PC-9 (cell line): ENCODE measurements around the gene METTL15. TPM values are rescaled to one million over a fixed set of nuclear protein-coding genes. Genes with fewer than 3 reads are reported as not detected.

Experiments
- BruUV-seq: library from RNA; stranded (reverse); fragments of 400-500 nt; replicated peaks from 2 replicates; lab custom pipeline; 2021; lab: Mats Ljungman, UMichigan
- CTCF ChIA-PET: fragments of 300-600 bp; sonication (Branson Sonifier 250); formaldehyde crosslinking; loops from one replicate; lab custom pipeline; 2022; ENCODE audit warnings: antibody characterized with exemption; lab: Charles Lee
- POLR2A ChIA-PET: fragments of 300-600 bp; sonication (Branson Sonifier 250); formaldehyde crosslinking; loops from one replicate; lab custom pipeline; 2022; ENCODE audit warnings: antibody characterized with exemption; ENCODE audit not compliant: unreplicated experiment; lab: Charles Lee
- DNase-seq, 2 experiments: peaks; one replicate each; pipeline versions ENCODE4 v3.0.0 to v3.0.0-alpha.2; 2015 to 2022; ENCODE audit warnings: mixed read lengths in 1 of 2
- H2AFZ ChIP-seq: fragments of 200-600 bp; sonication (generic); 2 replicates; pipeline ENCODE4 v1.8.1; 2017; ENCODE audit warnings: antibody characterized with exemption
- H3F3A ChIP-seq: fragments of 200-600 bp; sonication (generic); 2 replicates; pipeline ENCODE4 v1.8.1; 2017; ENCODE audit warnings: antibody characterized with exemption, mild to moderate bottlenecking, low read depth; ENCODE audit not compliant: insufficient read depth
- H3K27ac ChIP-seq: fragments of 200-600 bp; sonication (generic); 2 replicates; pipeline ENCODE4 v1.6.1; 2016; ENCODE audit warnings: mixed run types
- H3K27me3 ChIP-seq: fragments of 200-600 bp; sonication (generic); 2 replicates; pipeline ENCODE4 v1.6.1; 2016; ENCODE audit warnings: low read depth, mixed run types; ENCODE audit not compliant: insufficient read depth
- H3K36me3 ChIP-seq: fragments of 200-600 bp; sonication (generic); 2 replicates; pipeline ENCODE4 v1.6.1; 2016; ENCODE audit warnings: low read depth, mixed run types
- H3K4me1 ChIP-seq: fragments of 200-600 bp; sonication (generic); replicated peaks from 2 replicates; pipeline ENCODE4 v1.6.1; 2016; ENCODE audit warnings: mixed run types; ENCODE audit not compliant: insufficient read depth
- H3K4me2 ChIP-seq: fragments of 200-600 bp; sonication (generic); 2 replicates; pipeline ENCODE4 v1.6.1; 2017; ENCODE audit warnings: mixed run types
- H3K4me3 ChIP-seq: fragments of 200-600 bp; sonication (generic); 2 replicates; pipeline ENCODE4 v1.6.1; 2016; ENCODE audit warnings: mixed run types
- H3K79me2 ChIP-seq: fragments of 200-600 bp; sonication (generic); 2 replicates; pipeline ENCODE4 v1.6.1; 2017; ENCODE audit warnings: low read depth, mixed run types
- H3K9me2 ChIP-seq: fragments of 200-600 bp; sonication (generic); 2 replicates; pipeline ENCODE4 v1.8.1; 2017; ENCODE audit warnings: mild to moderate bottlenecking; ENCODE audit not compliant: insufficient read depth
- H3K9me3 ChIP-seq: fragments of 200-600 bp; sonication (generic); 2 replicates; pipeline ENCODE4 v1.8.1; 2016; ENCODE audit warnings: low read depth; ENCODE audit not compliant: insufficient read depth
- H4K20me1 ChIP-seq: fragments of 200-600 bp; sonication (generic); 2 replicates; pipeline ENCODE4 v1.8.1; 2017; ENCODE audit not compliant: insufficient read depth
- EZH2 ChIP-seq: fragments of 200-600 bp; sonication (generic); IDR thresholded peaks from 2 replicates; pipeline ENCODE4 v1.8.0; 2017; ENCODE audit warnings: antibody characterized with exemption, low read depth
- intact Hi-C: fragments of 100-400 bp; cut with micrococcal nuclease; formaldehyde crosslinking; loops from one replicate; pipeline ENCODE4 v1.10.0; 2022; ENCODE audit not compliant: unreplicated experiment
- total RNA-seq: library from RNA; stranded (reverse); gene quantifications from 2 replicates; pipeline ENCODE4 v1.2.3, GENCODE V29; 2021
- TF ChIP-seq, protein P1 (sequence below): fragments of 200-600 bp; sonication (generic); conservative IDR thresholded peaks from 2 replicates; pipeline ENCODE4 v1.6.1; 2017; ENCODE audit warnings: mixed run types, antibody characterized with exemption, mild to moderate bottlenecking, moderate library complexity

METTL15 gene
- total RNA-seq, 1 experiment from 2014 or later = 19.9 TPM

DNA sequence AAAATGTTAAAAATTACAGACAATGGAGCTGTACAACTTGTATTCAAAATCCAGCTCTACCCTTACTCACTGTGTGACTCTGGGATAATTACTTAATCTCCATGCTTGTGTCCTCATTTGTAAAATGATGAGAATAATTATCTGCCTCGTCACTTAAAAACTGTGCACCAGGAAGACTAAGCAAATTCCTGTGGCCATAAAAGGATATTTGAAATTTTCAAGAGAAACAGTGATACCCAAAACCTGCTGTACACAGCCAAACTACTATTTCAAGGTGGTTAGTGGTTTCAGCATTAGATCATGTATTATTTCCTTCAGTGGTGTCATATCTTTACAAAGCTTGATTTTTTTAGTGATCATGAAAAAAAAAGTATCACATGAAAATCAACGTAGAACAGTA lies 136.9 kb downstream of the METTL15 start:
- intact Hi-C loops = no loop called here
- Histone ChIP-seq H3F3A (no peaks in the 10 kb centered on the region), H3K9me2 (no peaks in the 10 kb centered on the region), H4K20me1 (no peaks in the 10 kb centered on the region), H3K4me1 (no peaks in the 10 kb centered on the region), H3K27me3 (no peaks in the 10 kb centered on the region), H3K79me2 (no peaks in the 10 kb centered on the region), H2AFZ (no peak overlapping the region), H3K36me3 (no peaks in the 10 kb centered on the region), H3K27ac (no peak overlapping the region), H3K4me3 (no peak overlapping the region), H3K9me3 (no peaks in the 10 kb centered on the region), H3K4me2 (no peak overlapping the region)
- ChIA-PET CTCF (no interaction called here), POLR2A (no interaction called here)
- no peak for DNase-seq
- no TSS peak for BruUV-seq
- TF ChIP-seq, protein P1, sequence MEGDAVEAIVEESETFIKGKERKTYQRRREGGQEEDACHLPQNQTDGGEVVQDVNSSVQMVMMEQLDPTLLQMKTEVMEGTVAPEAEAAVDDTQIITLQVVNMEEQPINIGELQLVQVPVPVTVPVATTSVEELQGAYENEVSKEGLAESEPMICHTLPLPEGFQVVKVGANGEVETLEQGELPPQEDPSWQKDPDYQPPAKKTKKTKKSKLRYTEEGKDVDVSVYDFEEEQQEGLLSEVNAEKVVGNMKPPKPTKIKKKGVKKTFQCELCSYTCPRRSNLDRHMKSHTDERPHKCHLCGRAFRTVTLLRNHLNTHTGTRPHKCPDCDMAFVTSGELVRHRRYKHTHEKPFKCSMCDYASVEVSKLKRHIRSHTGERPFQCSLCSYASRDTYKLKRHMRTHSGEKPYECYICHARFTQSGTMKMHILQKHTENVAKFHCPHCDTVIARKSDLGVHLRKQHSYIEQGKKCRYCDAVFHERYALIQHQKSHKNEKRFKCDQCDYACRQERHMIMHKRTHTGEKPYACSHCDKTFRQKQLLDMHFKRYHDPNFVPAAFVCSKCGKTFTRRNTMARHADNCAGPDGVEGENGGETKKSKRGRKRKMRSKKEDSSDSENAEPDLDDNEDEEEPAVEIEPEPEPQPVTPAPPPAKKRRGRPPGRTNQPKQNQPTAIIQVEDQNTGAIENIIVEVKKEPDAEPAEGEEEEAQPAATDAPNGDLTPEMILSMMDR = no peak
- no peak for TF ChIP-seq EZH2

DNA sequence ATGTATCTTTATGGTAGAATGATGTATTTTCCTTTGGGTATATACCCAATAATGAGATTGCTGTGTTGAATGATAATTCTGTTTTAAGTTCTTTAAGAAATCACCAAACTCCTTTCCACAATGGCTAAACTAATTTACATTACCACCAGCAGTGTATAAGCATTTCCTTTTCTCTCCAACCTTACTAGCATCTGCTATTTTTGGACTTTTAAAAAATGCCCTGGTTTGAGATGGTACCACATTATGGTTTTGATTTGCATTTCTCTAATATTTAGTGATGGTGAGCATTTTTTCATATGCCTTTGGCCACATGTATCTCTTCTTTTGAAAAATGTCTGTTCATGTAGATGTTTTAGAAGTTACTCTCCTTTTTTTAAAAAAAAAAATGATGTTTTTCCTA lies 142.0 kb downstream of the METTL15 start:
- ChIA-PET CTCF (no interaction called here), POLR2A (no interaction called here)
- intact Hi-C loops = no loop called here
- no peak for TF ChIP-seq EZH2
- TF ChIP-seq, protein P1 = no peak
- no peaks in the 10 kb centered on the region for H3K36me3 ChIP-seq
- no peaks in the 10 kb centered on the region for H3K9me2 ChIP-seq
- no peaks in the 10 kb centered on the region for H3K79me2 ChIP-seq
- no peaks in the 10 kb centered on the region for H4K20me1 ChIP-seq
- no TSS peak for BruUV-seq
- no peak overlapping the region for H3K4me3 ChIP-seq
- DNase-seq = no peak
- H3K4me2 ChIP-seq = no peak overlapping the region
- H3F3A ChIP-seq = no peaks in the 10 kb centered on the region
- no peaks in the 10 kb centered on the region for H3K4me1 ChIP-seq
- no peak overlapping the region for H2AFZ ChIP-seq
- H3K27me3 ChIP-seq = no peaks in the 10 kb centered on the region
- no peaks in the 10 kb centered on the region for H3K9me3 ChIP-seq
- H3K27ac ChIP-seq = no peak overlapping the region

DNA sequence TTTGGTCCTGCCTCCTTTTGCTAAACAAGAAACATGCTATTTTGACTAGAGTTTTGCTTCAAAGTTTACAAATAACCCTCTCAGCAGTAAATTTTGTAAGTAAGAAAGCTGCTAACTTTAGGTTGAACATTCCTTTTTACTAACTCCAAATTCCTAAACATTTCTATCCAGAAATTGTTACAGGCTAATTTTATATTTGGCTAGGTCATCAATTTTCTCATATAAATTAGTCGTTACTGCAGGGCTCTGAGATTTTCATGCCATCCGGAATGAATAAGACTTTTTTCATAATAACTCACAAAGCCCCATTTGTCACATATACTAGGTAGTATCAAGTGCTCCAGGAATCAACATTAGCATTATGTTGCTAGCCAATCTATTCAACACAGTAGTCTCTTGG lies 143.1 kb downstream of the METTL15 start:
- no peaks in the 10 kb centered on the region for H3K9me2 ChIP-seq
- TF ChIP-seq, protein P1 = no peak
- no peak for TF ChIP-seq EZH2
- H3K4me1 ChIP-seq = no peaks in the 10 kb centered on the region
- intact Hi-C loops = no loop called here
- no peaks in the 10 kb centered on the region for H3K36me3 ChIP-seq
- H3K27ac ChIP-seq = no peak overlapping the region
- H3F3A ChIP-seq = no peaks in the 10 kb centered on the region
- no peaks in the 10 kb centered on the region for H3K27me3 ChIP-seq
- ChIA-PET POLR2A (interaction anchor here (0.7 kb wide), 1 partner anchor 74 kb away, joined by 3 read pairs; no protein-coding TSS in a partner anchor), CTCF (no interaction called here)
- no TSS peak for BruUV-seq
- H4K20me1 ChIP-seq = no peaks in the 10 kb centered on the region
- H3K4me3 ChIP-seq = no peak overlapping the region
- no peak overlapping the region for H2AFZ ChIP-seq
- H3K4me2 ChIP-seq = no peak overlapping the region
- no peaks in the 10 kb centered on the region for H3K79me2 ChIP-seq
- H3K9me3 ChIP-seq = no peaks in the 10 kb centered on the region
- no peak for DNase-seq
